Fibroblast of skin of left biceps (primary cell): ENCODE measurements around the gene RAP1GAP2.
"Not testable (repeated sequence)": the region's sequence is repeated elsewhere in the genome, so short reads cannot be mapped to it uniquely, and the experiment has no call there.

Experiments used
- DNase-seq, 2 experiments: peaks; one replicate each; pipeline ENCODE4 v3.0.0-alpha.2; 2013; ENCODE audit warnings: low read depth in 2 of 2

RAP1GAP2 gene

GRCh38 chr17:2796164-2797125, at the start of gene RAP1GAP2:
TSS of gene RAP1GAP2 (plus strand) at chr17:2796438. CDS start at chr17:2796528, 90 bp downstream.
- DNase-seq = no peak

- no peak for DNase-seq
Observed at GRCh38 chr17:2749058-2749783, 47.0 kb upstream of the RAP1GAP2 start, which contains the start of gene CCDC92B. TSS of gene CCDC92B (minus strand) at chr17:2749652. CDS start at chr17:2735145, 14,507 bp downstream.

DNA sequence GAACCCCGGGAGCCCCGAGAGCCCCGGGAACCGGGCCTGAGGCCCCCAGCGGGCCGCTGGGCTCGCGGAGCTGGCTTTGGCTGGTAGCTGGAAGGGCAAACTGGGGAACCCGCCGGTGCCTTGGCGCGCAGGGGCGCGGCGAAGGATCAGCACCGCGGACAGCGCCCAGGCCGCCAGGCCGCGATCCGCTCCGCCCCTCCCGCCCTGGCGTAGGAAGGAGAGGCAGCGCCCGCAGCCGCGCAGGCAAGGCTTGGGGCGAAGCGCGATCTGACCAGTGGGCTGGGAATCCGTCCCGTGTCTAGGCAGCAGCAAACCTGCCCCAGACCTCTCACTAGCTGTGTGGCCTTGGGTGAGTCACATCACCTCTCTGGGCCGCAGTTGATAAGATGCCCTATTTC, 46.5 kb upstream of the RAP1GAP2 start:
- DNase-seq = peak in 1 of 2 experiments; percentile 5

DNA sequence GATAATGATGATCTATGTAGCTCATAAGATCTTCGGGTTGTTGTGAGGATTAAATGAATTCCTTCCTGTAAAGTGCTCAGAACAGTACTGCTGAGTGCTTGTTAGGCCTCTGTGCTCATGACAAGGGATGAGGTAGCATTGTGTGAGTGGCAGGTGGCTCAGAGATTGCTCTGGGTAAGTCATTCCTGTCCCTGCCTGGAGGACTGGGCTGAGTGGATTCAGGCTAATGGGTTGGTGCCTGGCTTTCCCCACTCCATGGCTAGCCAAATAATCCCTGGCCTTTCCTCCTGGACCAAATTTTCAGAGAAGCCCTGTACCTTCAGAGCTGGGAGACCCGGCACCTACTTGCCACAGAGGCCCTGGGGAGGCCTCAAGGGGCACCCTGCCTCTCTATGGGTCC, 45.5 kb upstream of the RAP1GAP2 start:
- no peak for DNase-seq

GRCh38 chr17:2751491-2751890, 44.7 kb upstream of the RAP1GAP2 start:
- DNase-seq = no peak

GRCh38 chr17:2755891-2756724, 40.1 kb upstream of the RAP1GAP2 start:
- DNase-seq = no peak

DNA sequence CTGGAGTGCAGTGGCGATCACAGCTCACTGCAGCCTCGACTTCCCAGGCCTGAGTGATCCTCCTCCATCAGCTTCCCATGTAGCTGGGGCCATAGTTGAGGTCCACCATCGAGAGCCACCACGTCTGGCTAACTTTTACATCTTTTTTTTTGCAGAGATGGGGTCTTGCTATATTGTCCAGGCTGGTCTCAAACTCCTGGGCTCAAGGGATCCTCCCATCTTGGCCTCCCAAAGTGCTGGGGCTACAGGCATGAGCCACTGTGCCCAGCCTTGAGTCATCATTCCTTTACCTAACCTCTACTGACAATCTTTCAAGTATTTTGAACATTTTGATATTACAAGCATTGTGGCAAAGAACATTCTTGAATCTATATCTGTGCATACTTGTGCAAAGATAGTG, 37.4 kb upstream of the RAP1GAP2 start:
- no peak for DNase-seq

DNA sequence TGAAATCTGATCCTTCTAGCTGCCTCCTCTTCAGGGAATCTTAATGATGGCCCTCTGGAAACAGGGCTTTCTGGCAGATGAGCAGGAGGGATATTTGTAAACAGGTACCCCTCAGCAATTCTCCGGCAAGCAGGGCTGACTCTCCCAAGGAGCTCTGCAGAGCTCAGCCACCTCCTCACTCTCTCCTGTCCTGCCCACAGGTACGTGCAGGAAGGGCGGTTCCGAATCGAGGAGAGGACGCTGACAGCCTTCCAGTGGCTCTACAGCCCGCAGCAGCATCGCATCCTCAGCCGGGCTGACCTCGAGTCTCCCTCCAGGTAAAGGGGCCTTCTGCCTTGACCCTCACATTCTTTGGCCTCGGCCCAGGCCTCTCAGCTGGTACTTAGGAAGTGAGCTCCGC, 26.1 kb upstream of the RAP1GAP2 start:
- no peak for DNase-seq

GRCh38 chr17:2775206-2775605, 21.0 kb upstream of the RAP1GAP2 start:
- no peak for DNase-seq

GRCh38 chr17:2776589-2777241, 19.5 kb upstream of the RAP1GAP2 start:
- DNase-seq = no peak

DNA sequence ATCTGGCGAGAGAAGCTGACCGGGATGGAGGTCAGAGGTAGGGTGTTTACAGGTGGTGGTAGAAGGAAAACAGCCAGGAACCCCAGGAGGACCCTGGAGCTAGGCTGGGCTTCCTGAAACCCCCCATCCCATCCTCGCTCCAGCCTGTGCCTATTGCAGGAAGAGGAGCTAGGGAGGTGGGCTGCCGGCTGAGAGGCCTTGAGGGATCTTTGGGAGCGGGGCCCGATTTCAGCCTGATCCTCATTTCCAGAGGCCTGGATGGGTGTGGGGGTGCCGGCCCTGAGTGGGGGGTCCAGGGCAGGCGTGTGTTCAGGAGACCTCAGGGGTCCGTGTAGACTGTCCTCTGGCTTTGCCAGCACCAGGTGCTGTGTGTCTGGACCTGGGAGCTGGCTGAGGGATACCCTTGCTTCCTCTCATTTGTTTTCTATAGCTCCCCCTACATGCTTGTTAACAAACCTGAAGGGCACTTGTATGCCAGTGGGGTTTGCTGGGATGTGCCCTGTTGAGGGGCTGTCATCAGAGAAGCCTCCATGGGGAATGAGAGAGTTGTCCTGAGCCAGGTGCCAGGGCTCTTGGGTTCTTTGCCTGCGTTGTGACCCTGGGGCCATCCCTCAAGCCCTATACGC, 18.9 kb upstream of the RAP1GAP2 start:
- no peak for DNase-seq

DNA sequence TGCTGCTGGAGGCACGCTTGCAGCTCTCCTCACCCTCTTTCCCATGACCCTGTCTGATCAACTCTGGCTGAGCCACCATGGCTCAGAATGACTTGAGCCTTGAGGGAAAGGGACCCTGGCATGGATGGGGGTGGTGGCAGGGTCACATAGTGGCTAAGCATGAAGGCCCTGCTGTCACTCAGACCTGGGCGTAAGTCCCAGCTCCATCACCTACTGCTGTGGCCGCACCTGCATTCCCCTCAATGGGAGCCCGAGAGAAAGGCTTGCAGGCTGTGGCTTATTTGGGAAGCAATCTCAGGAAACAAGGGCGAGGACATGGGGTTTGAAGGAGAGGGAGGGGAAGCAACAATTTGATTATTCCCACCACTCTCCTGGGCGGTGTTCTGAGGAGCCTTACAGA, 17.7 kb upstream of the RAP1GAP2 start:
- no peak for DNase-seq

DNA sequence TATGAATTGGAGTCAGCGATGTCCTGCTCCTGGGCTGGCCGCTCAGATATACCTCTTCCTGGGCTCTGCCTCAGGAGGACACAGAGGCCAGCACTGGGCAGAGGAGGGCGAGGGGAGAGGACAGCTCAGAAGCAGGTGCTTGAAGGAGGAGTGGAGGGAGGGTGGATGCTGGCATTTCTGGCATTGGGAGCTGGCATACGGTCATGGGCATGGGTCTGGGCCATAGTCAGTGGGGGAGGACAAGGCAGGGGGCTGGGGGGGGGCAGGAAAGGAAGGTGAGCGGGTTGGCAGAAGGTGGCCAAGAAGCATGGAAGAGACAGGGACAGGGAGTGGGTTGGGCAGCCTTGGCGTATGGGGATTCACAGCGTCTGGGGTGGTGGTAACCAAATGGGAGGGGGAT, 16.7 kb upstream of the RAP1GAP2 start:
- no peak for DNase-seq

GRCh38 chr17:2780256-2780655, 16.0 kb upstream of the RAP1GAP2 start:
- no peak for DNase-seq

GRCh38 chr17:2780931-2781454, 15.2 kb upstream of the RAP1GAP2 start:
- no peak for DNase-seq

GRCh38 chr17:2781598-2781997, 14.6 kb upstream of the RAP1GAP2 start:
- not testable (repeated sequence) for DNase-seq

GRCh38 chr17:2782055-2782454, 14.2 kb upstream of the RAP1GAP2 start:
- no peak for DNase-seq

GRCh38 chr17:2783310-2784030, 12.8 kb upstream of the RAP1GAP2 start:
- no peak for DNase-seq

- DNase-seq = no peak
Observed at GRCh38 chr17:2784864-2785263, 11.4 kb upstream of the RAP1GAP2 start.

GRCh38 chr17:2785376-2785775, 10.9 kb upstream of the RAP1GAP2 start:
- DNase-seq = not testable (repeated sequence)
